HepG2 (cell line): ENCODE data around the gene LRRC10. TPM values are rescaled to one million over a fixed set of nuclear protein-coding genes. Genes with fewer than 3 reads are reported as not detected.
A peak's percentile ranks its signal among the peaks of the same experiment; 100 is the strongest.

Experiments used
- ATAC-seq: fragments of 200-7000 bp; cut with Tn5 transposase; 3 replicates; pipeline ENCODE4 v1.9.1; 2020; ENCODE audit warnings: mild to moderate bottlenecking, moderate library complexity
- BruUV-seq: library from RNA; stranded (reverse); fragments of 400-500 nt; replicated peaks from 2 replicates; lab custom pipeline; 2021; lab: Mats Ljungman, UMichigan
- CTCF ChIA-PET: fragments of 300-600 bp; formaldehyde crosslinking; extraction: SDS; loops from one replicate; lab custom pipeline; 2021; ENCODE audit warnings: low total read pairs, inconsistent platforms, low intra/inter-chr PET ratio; lab: Yijun Ruan, JAX
- POLR2A ChIA-PET: fragments of 350-600 bp; sonication (Branson Sonifier 250); formaldehyde crosslinking; loops from one replicate; lab custom pipeline; 2020; ENCODE audit warnings: antibody characterized with exemption, inconsistent platforms; lab: Yijun Ruan, JAX
- DNase-seq: peaks from one replicate; pipeline ENCODE4 v3.0.0-alpha.2; 2015; ENCODE audit warnings: low spot score
- FAIRE-seq: peaks from 3 replicates; lab custom pipeline; 2011; peaks lifted over from hg19 to GRCh38; lab: Jason Lieb, UNC
- H2AFZ ChIP-seq: one replicate; pipeline ENCODE4 v1.6.1; 2011; ENCODE audit warnings: low read length, inconsistent platforms
- H3K27ac ChIP-seq: fragments of 300-600 bp; 3 replicates; pipeline ENCODE4 v1.8.0; 2011; ENCODE audit warnings: mixed run types, mild to moderate bottlenecking, mixed read lengths, low read length, inconsistent platforms; ENCODE audit not compliant: insufficient read depth; ENCODE audit errors: extremely low read length
- H3K27me3 ChIP-seq, 2 experiments: fragments of 200-600 bp in 1 of 2; 2 replicates in 1 of 2; 3 replicates in 1 of 2; pipeline versions ENCODE4 v1.6.0 to v1.8.0; 2011; ENCODE audit warnings: low read length in 2 of 2, mild to moderate bottlenecking in 2 of 2, moderate library complexity in 2 of 2, inconsistent platforms in 1 of 2; ENCODE audit not compliant: insufficient read depth in 2 of 2, control insufficient read depth in 1 of 2
- H3K36me3 ChIP-seq, 2 experiments: fragments of 200-600 bp in 1 of 2; replicated peaks in 1 of 2; 2 replicates in 1 of 2; 3 replicates in 1 of 2; pipeline versions ENCODE4 v1.5.1 to v1.8.0; 2011; ENCODE audit warnings: low read length in 2 of 2, inconsistent platforms in 1 of 2; ENCODE audit not compliant: insufficient read depth in 2 of 2, control insufficient read depth in 1 of 2
- H3K4me1 ChIP-seq: 2 replicates; pipeline ENCODE4 v1.5.1; 2012; ENCODE audit warnings: low read length, inconsistent platforms; ENCODE audit not compliant: insufficient read depth
- H3K4me2 ChIP-seq: 2 replicates; pipeline ENCODE4 v1.6.0; 2011; ENCODE audit warnings: low read depth, low read length, inconsistent platforms
- H3K4me3 ChIP-seq, 3 experiments: fragments of 200-600 bp in 1 of 3; sonication (generic), shearing (Covaris generic) in 1 of 3; replicated peaks in 1 of 3; 2 replicates each; pipeline ENCODE4 v1.5.1; 2011 to 2016; ENCODE audit warnings: low read length in 3 of 3, inconsistent platforms in 2 of 3, low read depth in 2 of 3, mild to moderate bottlenecking in 2 of 3, control low read depth in 1 of 3, mixed read lengths in 1 of 3; ENCODE audit not compliant: insufficient read depth in 1 of 3
- H3K79me2 ChIP-seq: one replicate; pipeline ENCODE4 v1.6.1; 2011; ENCODE audit warnings: low read length, inconsistent platforms; ENCODE audit not compliant: insufficient read depth
- H3K9ac ChIP-seq: 2 replicates; pipeline ENCODE4 v1.6.0; 2011; ENCODE audit warnings: mild to moderate bottlenecking, low read depth, low read length, inconsistent platforms; ENCODE audit not compliant: insufficient read depth
- H3K9me3 ChIP-seq: 2 replicates; pipeline ENCODE4 v1.5.1; 2012; ENCODE audit warnings: mild to moderate bottlenecking, low read length
- H4K20me1 ChIP-seq: 2 replicates; pipeline ENCODE4 v1.6.0; 2011; ENCODE audit warnings: inconsistent platforms, mild to moderate bottlenecking, low read length, moderate library complexity; ENCODE audit not compliant: insufficient read depth
- KDM6A ChIP-seq: IDR thresholded peaks from 2 replicates; pipeline ENCODE4 v1.6.1; 2016; ENCODE audit warnings: low read depth
- MAFF ChIP-seq: IDR thresholded peaks from 2 replicates; pipeline ENCODE4 v1.6.1; 2011; ENCODE audit warnings: low read depth, low read length, improper control_type of control experiment
- MAFK ChIP-seq, 2 experiments: IDR thresholded peaks in 1 of 2; conservative IDR thresholded peaks in 1 of 2; 2 replicates each; pipeline ENCODE4 v1.6.1; 2011; ENCODE audit warnings: improper control_type of control experiment in 2 of 2, low read length in 2 of 2
- NAIF1 ChIP-seq: sonication (generic); formaldehyde crosslinking; IDR thresholded peaks from 2 replicates; pipeline ENCODE4 v1.5.0; 2020; ENCODE audit warnings: mild to moderate bottlenecking, missing genetic modification reagents, borderline replicate concordance
- SMC3 ChIP-seq: IDR thresholded peaks from 2 replicates; pipeline ENCODE4 v1.6.1; 2011; ENCODE audit warnings: low read length, improper control_type of control experiment
- STAG1 ChIP-seq: sonication (generic); formaldehyde crosslinking; IDR thresholded peaks from 2 replicates; pipeline ENCODE4 v1.4.0; 2020; ENCODE audit warnings: missing genetic modification reagents
- WGBS: methylation state at CpG from one replicate; pipeline ENCODE4 v1.1.6; 2017; ENCODE audit warnings: low lambda C conversion rate; 5-methylcytosine and 5-hydroxymethylcytosine counted together
- in situ Hi-C: cut with HindIII; loops from 2 replicates; pipeline ENCODE4 v1.10.0; 2017; ENCODE audit warnings: low pct_unique_long_range_greater_than_20kb; ENCODE audit not compliant: extremely low pct_ligation_motif_present
- intact Hi-C: fragments of 100-400 bp; cut with micrococcal nuclease; formaldehyde crosslinking; loops from one replicate; pipeline ENCODE4 v1.10.0; 2022; ENCODE audit not compliant: unreplicated experiment
- polyA plus RNA-seq, 8 experiments: library from polyadenylated mRNA; depleted of rRNA in 3 of 8; stranded (reverse) in 7 of 8; unstranded in 1 of 8; fragments of >200 nt; fragmentation: Illumina TruSeq in 4 of 8; extraction: Trizol in 4 of 8; gene quantifications; 2 replicates each; pipeline versions ENCODE4 v1.2.1 to v1.2.3, GENCODE V29; 2011 to 2016; ENCODE audit warnings: low read depth in 4 of 8, missing spikeins in 1 of 8, mixed read lengths in 1 of 8; ENCODE audit not compliant: insufficient read depth in 1 of 8
- total RNA-seq, 5 experiments: library from RNA; depleted of rRNA; stranded (reverse); fragments of >200 nt; fragmentation: Illumina TruSeq; extraction: Trizol; gene quantifications; 2 replicates each; pipeline ENCODE4 v1.2.3, GENCODE V29; 2016; ENCODE audit warnings: low read depth in 1 of 5
- TF ChIP-seq, protein P1 (sequence below): sonication (generic); formaldehyde crosslinking; IDR thresholded peaks from 2 replicates; pipeline ENCODE4 v1.5.0; 2020; ENCODE audit warnings: mild to moderate bottlenecking, missing genetic modification reagents, moderate library complexity

The LRRC10 gene
- total and polyA plus RNA-seq, 2 of the 13 experiments (the other 11 are each of a cell fraction or from before 2014, with no cell fraction given): not detected

DNA sequence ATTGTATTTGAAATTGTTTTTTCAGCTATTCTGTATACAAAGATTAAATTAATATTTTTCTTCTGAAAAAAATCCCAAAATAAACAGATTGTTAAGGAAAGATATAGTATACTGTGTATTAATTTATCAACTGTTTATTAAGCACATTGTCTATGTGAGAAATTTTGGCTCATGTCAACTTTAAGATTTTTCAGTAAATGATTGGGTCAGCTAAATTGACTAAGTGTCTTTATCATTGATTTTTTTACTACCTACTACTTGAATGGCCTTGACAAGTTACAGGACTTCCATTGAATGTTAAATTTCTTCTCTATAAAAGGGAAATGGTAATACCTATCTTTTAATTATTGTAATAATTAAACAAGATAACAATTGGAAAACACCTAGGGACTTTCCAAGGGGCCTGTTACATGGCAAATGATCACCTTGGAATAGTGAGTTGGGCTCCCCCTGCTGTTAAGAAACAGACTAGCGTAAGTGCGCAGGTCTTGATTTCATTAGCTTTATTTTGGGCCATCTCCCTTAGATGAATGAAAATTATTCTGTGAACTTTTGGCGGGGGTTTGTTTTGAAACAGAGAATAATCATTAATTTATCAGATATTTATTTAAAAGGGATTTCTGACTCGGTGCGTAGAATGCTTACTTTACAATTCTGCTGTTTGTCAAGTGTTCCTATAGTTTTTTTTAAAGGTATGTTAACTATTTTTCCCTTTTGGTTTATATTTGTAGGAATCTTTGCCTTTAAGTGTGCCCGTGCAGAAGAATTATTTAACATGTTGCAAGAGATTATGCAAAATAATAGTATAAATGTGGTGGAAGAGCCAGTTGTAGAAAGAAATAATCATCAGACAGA, 39.9 kb downstream of the LRRC10 start:
- intact Hi-C loops: loop anchor here (1.0 to 2.0 kb wide), 5 partner anchors 100 to 280 kb away; partner anchors contain the start of gene FRS2
- Histone ChIP-seq H3K4me1 (no peaks in the 10 kb centered on the region), H3K27me3 (no peaks in the 10 kb centered on the region), H3K9ac (no peak overlapping the region), H3K27ac (no peak overlapping the region), H3K9me3 (no peaks in the 10 kb centered on the region), H3K36me3 (peaks cover 11 to 58% of the 10 kb centered on the region in 2 experiments), H4K20me1 (no peaks in the 10 kb centered on the region), H3K4me2 (no peak overlapping the region), H2AFZ (no peak overlapping the region), H3K79me2 (no peaks in the 10 kb centered on the region), H3K4me3 (no peak overlapping the region)
- no TSS peak for BruUV-seq
- in situ Hi-C loops: loop anchor here (5.0 to 10.0 kb wide), 3 partner anchors 98 to 276 kb away; partner anchors contain the start of gene FRS2
- DNase-seq (peak; percentile 54), ATAC-seq (peak; percentile 70), FAIRE-seq (peak; percentile 73)
- ChIA-PET CTCF (interaction anchor here (1.0 to 2.7 kb wide), 6 partner anchors 100 to 280 kb away, joined by 3 to 27 read pairs (median 10); partner anchors contain the start of gene FRS2), POLR2A (interaction anchor here (0.5 to 1.4 kb wide), 3 partner anchors 15 to 280 kb away, joined by 3 to 4 read pairs (median 3); partner anchors contain the start of gene CCT2)
- peak; percentile 89 for TF ChIP-seq SMC3
- peak; percentile 74 to 76 for TF ChIP-seq MAFK (conservative IDR thresholded peaks at IDR 0.05 in 1 of 2, IDR thresholded peaks at IDR 0.05 in 1 of 2; ENCODE audit: low read length in 2 of 2)
- peak; percentile 62 for TF ChIP-seq MAFF
- no peak for TF ChIP-seq NAIF1 (CRISPR knock-in tag)
- no peak for TF ChIP-seq KDM6A (CRISPR knock-in tag)
- TF ChIP-seq, protein P1, sequence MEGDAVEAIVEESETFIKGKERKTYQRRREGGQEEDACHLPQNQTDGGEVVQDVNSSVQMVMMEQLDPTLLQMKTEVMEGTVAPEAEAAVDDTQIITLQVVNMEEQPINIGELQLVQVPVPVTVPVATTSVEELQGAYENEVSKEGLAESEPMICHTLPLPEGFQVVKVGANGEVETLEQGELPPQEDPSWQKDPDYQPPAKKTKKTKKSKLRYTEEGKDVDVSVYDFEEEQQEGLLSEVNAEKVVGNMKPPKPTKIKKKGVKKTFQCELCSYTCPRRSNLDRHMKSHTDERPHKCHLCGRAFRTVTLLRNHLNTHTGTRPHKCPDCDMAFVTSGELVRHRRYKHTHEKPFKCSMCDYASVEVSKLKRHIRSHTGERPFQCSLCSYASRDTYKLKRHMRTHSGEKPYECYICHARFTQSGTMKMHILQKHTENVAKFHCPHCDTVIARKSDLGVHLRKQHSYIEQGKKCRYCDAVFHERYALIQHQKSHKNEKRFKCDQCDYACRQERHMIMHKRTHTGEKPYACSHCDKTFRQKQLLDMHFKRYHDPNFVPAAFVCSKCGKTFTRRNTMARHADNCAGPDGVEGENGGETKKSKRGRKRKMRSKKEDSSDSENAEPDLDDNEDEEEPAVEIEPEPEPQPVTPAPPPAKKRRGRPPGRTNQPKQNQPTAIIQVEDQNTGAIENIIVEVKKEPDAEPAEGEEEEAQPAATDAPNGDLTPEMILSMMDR (CRISPR knock-in tag): peak; percentile 72
- peak; percentile 75 for TF ChIP-seq STAG1
- WGBS: 65% methylated on average over 6 of the region's 6 CpGs
